Neutrophil (primary cell): ENCODE results near the gene ADCY7.
A peak's percentile ranks its signal among the peaks of the same experiment; 100 is the strongest.

Source experiments
- H3K27ac ChIP-seq: fragments of 200-600 bp; sonication (generic); 2 replicates; pipeline ENCODE4 v1.5.1; 2016; ENCODE audit warnings: mild to moderate bottlenecking, moderate library complexity
- H3K27me3 ChIP-seq: fragments of 200-600 bp; sonication (generic); 2 replicates; pipeline ENCODE4 v1.6.0; 2016; ENCODE audit warnings: mild to moderate bottlenecking
- H3K36me3 ChIP-seq: fragments of 200-600 bp; sonication (generic); 2 replicates; pipeline ENCODE4 v1.5.1; 2017
- H3K4me1 ChIP-seq, 2 experiments: fragments of 200-600 bp in 1 of 2; sonication (generic) in 1 of 2; 1 replicate in 1 of 2; 2 replicates in 1 of 2; pipeline versions ENCODE4 v1.5.1 to v1.6.1; 2013 to 2016; ENCODE audit warnings: low read depth in 1 of 2, low read length in 1 of 2, mild to moderate bottlenecking in 1 of 2, moderate library complexity in 1 of 2; ENCODE audit not compliant: control insufficient read depth in 1 of 2, insufficient read depth in 1 of 2
- H3K4me3 ChIP-seq, 2 experiments: fragments of 200-600 bp in 1 of 2; sonication (generic) in 1 of 2; 1 replicate in 1 of 2; 2 replicates in 1 of 2; pipeline ENCODE4 v1.5.1; 2013 to 2016; ENCODE audit warnings: low read depth in 1 of 2, low read length in 1 of 2, mild to moderate bottlenecking in 1 of 2, moderate library complexity in 1 of 2
- H3K9me3 ChIP-seq: fragments of 200-600 bp; sonication (generic); 2 replicates; pipeline ENCODE4 v1.5.1; 2016
- TF ChIP-seq, protein P1 (sequence below): fragments of 200-600 bp; sonication (generic); IDR thresholded peaks from 2 replicates; pipeline ENCODE4 v1.5.1; 2016; ENCODE audit warnings: antibody characterized with exemption

The ADCY7 gene

DNA sequence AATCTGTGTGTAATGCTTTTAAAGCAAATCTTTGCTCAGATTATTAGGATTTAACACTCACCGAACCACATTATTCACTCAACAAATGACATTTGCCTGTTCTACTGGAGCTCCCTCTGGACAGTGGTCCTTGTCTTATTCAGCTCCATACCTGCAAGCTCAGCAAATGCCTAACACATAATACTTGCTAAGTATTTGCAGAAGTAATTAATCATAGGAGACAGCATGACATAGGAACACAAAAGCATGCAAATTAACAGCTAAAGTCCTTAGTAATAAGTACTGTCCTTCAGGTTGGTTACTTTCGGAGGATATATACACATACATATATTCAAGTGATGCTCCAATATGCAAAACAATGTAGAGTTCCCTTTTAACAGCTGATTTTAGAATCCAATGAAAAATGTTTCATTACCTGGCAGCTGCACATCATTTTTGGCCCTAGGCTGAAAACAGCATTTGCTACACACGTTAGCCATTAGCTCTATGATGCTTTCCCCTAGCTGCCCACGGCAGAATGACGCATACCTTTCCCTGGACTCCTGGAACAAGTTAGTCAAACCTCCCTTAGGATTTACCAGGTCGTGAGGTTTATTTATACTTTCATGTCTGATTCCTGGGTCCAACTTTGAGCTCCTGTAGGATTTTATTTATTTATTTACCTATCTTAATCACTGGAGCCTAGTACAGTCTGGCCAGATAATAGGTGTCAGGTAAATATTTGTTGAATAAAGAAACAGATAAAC lies 93.9 kb downstream of the ADCY7 start:
- TF ChIP-seq, protein P1, sequence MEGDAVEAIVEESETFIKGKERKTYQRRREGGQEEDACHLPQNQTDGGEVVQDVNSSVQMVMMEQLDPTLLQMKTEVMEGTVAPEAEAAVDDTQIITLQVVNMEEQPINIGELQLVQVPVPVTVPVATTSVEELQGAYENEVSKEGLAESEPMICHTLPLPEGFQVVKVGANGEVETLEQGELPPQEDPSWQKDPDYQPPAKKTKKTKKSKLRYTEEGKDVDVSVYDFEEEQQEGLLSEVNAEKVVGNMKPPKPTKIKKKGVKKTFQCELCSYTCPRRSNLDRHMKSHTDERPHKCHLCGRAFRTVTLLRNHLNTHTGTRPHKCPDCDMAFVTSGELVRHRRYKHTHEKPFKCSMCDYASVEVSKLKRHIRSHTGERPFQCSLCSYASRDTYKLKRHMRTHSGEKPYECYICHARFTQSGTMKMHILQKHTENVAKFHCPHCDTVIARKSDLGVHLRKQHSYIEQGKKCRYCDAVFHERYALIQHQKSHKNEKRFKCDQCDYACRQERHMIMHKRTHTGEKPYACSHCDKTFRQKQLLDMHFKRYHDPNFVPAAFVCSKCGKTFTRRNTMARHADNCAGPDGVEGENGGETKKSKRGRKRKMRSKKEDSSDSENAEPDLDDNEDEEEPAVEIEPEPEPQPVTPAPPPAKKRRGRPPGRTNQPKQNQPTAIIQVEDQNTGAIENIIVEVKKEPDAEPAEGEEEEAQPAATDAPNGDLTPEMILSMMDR: no peak
- no peaks in the 10 kb centered on the region for H3K27me3 ChIP-seq
- H3K36me3 ChIP-seq: peaks cover 46% of the 10 kb centered on the region
- no peaks in the 10 kb centered on the region for H3K9me3 ChIP-seq
- no peak overlapping the region for H3K27ac ChIP-seq
- no peaks in the 10 kb centered on the region for H3K4me1 ChIP-seq
- no peak overlapping the region for H3K4me3 ChIP-seq

DNA sequence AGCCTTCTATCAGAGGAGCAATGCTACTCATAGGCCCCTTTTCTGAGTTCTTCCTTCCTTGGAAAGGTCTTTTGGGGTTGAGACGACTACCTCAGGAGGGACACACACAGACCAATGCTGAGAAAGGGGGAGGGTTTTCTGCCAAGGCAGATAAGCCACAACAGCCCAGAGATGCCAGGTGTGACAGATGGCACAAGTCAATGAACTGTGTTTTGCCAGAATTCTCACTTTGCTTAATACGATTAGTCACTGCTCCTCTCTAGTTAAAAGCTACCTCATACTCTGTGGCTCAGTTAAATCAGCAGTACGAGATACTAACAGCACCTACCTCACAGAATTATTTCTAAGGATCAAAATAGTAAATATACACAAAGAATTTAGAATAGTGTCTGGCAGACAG lies 94.4 kb downstream of the ADCY7 start:
- H3K27me3 ChIP-seq: no peaks in the 10 kb centered on the region
- H3K27ac ChIP-seq: no peak overlapping the region
- TF ChIP-seq, protein P1: no peak
- H3K4me3 ChIP-seq: no peak overlapping the region
- peaks cover 0 to under 1% of the 10 kb centered on the region in 2 experiments for H3K4me1 ChIP-seq
- no peaks in the 10 kb centered on the region for H3K9me3 ChIP-seq
- H3K36me3 ChIP-seq: peaks cover 46% of the 10 kb centered on the region

DNA sequence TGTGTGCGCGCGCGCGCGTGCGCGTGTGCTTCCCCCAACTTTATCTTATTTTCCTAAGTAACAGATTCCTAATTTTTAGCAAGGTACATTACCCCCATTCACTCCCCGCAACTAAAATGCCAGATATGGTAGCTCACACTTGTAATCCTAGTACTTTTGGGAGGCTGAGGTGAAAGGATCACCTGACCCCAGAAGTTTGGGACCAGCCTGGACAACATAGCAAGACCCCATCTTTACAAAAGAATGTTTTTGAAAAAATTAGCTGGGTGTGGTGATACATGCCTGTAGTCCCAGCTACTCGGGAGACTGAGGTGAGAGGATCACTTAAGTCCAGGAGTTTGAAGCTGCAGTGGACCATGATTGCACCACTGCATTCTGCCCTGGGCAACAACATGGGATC lies 97.3 kb downstream of the ADCY7 start:
- peaks cover 33% of the 10 kb centered on the region for H3K36me3 ChIP-seq
- no peak overlapping the region for H3K27ac ChIP-seq
- TF ChIP-seq, protein P1: no peak
- H3K27me3 ChIP-seq: no peaks in the 10 kb centered on the region
- no peak overlapping the region for H3K4me3 ChIP-seq
- H3K9me3 ChIP-seq: no peaks in the 10 kb centered on the region
- H3K4me1 ChIP-seq: peaks cover 21 to 25% of the 10 kb centered on the region in 2 experiments

DNA sequence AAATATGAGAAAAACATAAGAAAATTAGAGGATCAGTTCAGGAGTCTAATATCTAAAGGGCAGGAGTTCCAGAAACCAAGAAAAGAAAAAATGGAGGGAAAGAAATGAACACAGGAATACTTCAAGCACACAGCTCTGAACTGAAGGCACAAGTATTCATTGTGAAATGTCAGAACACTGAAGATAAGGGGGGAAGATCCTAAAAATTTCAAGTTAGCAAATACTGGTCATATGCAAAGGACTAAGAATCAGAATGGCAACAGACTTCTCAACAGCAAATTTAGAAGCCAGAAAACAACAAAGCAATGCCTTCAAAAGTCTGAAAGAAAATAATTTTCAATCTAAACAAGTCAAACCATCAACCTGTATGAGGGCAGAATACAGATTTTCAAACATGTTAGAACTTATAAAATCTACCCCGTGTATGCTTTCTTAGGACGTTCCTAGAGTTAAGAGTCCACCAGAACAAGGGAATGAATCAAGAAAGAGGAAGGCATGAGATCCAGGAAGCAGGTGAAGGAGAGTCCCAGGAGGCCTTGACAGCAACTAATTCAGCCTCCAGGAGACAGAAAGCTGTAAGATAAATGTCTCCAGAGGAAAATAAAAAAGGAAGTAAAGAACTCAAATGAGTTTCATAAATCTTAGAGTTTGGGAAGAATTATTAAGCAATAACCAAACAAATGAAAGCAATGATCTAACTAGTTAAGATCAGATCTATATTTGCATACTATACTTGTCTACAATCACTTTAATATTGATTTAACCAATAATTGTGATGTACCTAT lies 99.6 kb downstream of the ADCY7 start:
- Histone ChIP-seq H3K4me3 (no peak overlapping the region), H3K27me3 (no peaks in the 10 kb centered on the region), H3K9me3 (no peaks in the 10 kb centered on the region), H3K27ac (peak overlapping the region; percentile 9), H3K36me3 (peaks cover 20% of the 10 kb centered on the region), H3K4me1 (peaks cover 25 to 26% of the 10 kb centered on the region in 2 experiments)
- TF ChIP-seq, protein P1: no peak
